GM13976 (cell line): ENCODE results near the gene LETMD1.
"Not testable (repeated sequence)": the region's sequence is repeated elsewhere in the genome, so short reads cannot be mapped to it uniquely, and the experiment has no call there.

ENCODE experiments used
- DNase-seq: peaks from one replicate; pipeline ENCODE4 v3.0.0; 2012; ENCODE audit warnings: low spot score
- in situ Hi-C: fragments of 300-500 bp; cut with MboI; formaldehyde crosslinking; loops from one replicate; pipeline ENCODE4 v1.12.0; 2022; ENCODE audit warnings: low sequenced_read_pairs, mixed read lengths, inconsistent platforms; ENCODE audit not compliant: unreplicated experiment
- TF ChIP-seq, protein P1 (sequence below): IDR thresholded peaks from 2 replicates; pipeline ENCODE4 v1.5.1; 2012; ENCODE audit warnings: borderline replicate concordance, mild to moderate bottlenecking; ENCODE audit not compliant: insufficient read depth; ENCODE audit errors: extremely low read depth, missing control alignments, control extremely low read depth

LETMD1 gene

GRCh38 chr12:51071663-51072062, 23.5 kb downstream of the LETMD1 start:
- in situ Hi-C loops: no loop called here
- no peak for DNase-seq
- TF ChIP-seq, protein P1, sequence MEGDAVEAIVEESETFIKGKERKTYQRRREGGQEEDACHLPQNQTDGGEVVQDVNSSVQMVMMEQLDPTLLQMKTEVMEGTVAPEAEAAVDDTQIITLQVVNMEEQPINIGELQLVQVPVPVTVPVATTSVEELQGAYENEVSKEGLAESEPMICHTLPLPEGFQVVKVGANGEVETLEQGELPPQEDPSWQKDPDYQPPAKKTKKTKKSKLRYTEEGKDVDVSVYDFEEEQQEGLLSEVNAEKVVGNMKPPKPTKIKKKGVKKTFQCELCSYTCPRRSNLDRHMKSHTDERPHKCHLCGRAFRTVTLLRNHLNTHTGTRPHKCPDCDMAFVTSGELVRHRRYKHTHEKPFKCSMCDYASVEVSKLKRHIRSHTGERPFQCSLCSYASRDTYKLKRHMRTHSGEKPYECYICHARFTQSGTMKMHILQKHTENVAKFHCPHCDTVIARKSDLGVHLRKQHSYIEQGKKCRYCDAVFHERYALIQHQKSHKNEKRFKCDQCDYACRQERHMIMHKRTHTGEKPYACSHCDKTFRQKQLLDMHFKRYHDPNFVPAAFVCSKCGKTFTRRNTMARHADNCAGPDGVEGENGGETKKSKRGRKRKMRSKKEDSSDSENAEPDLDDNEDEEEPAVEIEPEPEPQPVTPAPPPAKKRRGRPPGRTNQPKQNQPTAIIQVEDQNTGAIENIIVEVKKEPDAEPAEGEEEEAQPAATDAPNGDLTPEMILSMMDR: no peak

DNA sequence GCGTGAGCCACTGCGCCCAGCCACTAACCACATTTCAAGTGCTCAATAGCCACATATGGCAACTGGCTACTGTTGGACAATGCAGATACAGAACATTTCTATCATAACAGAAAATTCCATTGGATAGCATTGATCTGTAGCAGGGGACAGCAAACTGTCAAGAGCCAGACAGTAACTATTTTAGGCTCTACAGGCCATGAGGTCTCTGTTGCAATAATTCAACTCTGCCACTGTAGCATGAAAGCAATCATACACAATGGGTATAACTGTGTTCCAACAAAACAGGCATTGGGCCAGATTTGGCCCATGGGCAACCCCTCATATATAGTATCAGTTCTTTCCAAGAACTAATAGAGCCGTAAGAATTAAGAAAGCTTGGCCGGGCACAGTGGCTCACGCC, 27.3 kb downstream of the LETMD1 start:
- DNase-seq: no peak
- TF ChIP-seq, protein P1: no peak
- in situ Hi-C loops: no loop called here

- DNase-seq: no peak
- TF ChIP-seq, protein P1: no peak
- in situ Hi-C loops: no loop called here
Measured at GRCh38 chr12:51076236-51076930, 28.3 kb downstream of the LETMD1 start.

DNA sequence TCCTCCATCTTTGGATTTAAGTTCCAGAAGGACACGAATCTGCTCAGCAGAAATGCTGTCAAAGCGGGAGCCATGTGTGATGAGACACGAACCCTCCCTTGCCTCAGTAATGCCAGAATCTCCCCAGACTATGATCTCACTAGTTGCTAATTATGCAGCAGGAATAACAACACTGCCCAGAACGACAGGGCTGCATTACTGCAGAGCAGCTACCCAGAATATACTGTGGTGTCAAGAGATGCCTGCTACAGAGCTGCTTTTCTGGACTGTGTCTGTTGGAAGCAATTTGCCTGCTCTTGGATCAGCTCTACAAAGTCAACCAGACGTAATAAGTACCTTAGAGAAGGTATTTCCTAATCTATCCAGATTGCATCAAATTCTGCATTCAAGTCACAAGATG, 29.8 kb downstream of the LETMD1 start:
- in situ Hi-C loops: no loop called here
- no peak for DNase-seq

DNA sequence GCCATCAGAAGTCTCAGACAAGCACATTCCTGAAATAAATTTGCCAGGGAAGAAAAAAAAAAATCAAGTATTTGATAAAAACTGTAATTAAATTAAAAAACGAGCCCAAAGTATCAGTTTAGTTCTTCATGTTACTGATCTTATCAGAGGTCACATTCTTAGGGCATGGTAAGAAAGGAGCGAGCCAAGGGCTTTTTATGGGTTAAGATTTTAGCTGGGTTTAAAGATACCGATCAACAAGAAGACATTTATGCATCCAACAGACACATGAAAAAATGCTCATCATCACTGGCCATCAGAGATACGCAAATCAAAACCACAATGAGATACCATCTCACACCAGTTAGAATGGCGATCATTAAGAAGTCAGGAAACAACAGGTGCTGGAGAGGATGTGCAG, 30.2 kb downstream of the LETMD1 start:
- DNase-seq, in situ Hi-C loops: not testable (repeated sequence)

More for the DNA sequence above, 29.8 kb downstream of the LETMD1 start:
- TF ChIP-seq, protein P1: no peak

GRCh38 chr12:51078866-51079265, 30.7 kb downstream of the LETMD1 start:
- DNase-seq, in situ Hi-C loops: not testable (repeated sequence)

DNA sequence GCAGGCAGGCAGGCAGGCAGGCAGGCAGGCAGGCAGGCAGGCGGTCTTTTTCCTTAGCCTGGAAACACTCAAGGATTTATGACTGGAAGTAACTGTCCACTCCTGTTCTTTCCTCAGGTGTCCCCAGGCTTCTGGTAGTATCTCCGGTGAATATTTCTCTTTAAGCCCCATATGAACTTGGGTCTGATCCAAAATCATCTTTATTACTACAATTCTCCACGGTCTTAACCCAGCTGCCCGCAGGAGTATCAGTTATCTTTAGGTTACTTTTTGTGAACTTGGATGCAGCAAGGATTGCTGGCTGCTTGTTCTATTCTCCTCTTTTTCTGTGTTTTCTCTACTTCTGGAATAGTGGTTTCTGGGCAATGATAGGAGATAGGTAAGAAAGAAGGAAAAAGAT, 32.0 kb downstream of the LETMD1 start:
- no peak for DNase-seq
- in situ Hi-C loops: no loop called here
- TF ChIP-seq, protein P1: no peak

- in situ Hi-C loops: no loop called here
- no peak for DNase-seq
- TF ChIP-seq, protein P1: no peak
Measured at GRCh38 chr12:51081421-51081820, 33.3 kb downstream of the LETMD1 start.
